ENCODE results near the gene DENND5A. TPM values are rescaled to one million over a fixed set of nuclear protein-coding genes. Genes with fewer than 3 reads are reported as not detected.

DENND5A gene
- total and polyA plus RNA-seq, 9 of the 15 experiments (the other 6 are each of a cell fraction or from before 2014, with no cell fraction given), result 11.7 to 130 (median 46.3) TPM

DNA sequence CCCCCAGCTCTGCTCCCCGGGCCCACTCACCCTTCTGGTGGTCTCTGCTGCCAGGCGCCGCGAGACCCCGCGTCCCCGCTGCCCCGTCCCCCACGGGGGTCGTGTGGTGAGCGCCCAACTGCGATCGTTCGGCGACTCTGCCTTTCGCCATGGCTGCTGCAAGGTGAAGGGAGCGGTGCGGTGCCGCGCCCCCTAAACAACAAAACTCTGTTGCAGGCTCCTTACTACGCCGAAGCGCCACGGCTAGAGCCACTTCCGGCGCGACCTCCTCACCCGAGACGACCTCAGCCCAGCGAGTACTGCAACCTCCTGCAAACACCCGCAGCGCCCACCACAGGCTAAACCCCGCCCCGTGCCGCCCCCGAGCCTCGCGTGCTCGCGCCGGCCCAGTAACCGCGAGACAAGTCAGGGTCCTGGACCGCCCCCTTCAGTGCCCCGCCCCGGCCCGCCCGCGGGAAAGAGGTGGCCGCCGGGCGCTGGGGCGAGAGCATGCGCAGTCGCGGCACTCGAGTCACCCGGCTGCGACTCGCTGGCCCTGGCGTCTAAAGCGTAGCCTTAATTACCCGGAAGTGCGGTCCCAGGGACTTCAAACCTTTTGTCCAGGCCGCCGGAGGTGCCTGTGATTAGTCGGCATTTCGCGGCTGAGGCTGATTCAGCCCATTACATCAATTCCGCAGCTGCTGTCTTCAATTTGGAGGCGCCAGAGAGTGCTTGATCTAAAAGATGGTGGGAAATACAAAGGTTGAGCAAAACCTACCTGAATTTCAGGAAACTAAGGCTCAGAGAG is 49.3 kb upstream of the DENND5A start, which contains the start of gene TMEM41B (continued):
- TF ChIP-seq PKNOX1 (IDR thresholded peaks at IDR 0.05), result peak; percentile 45
- TF ChIP-seq ATF7 (IDR thresholded peaks at IDR 0.05), result peak; percentile 69
- TF ChIP-seq RBBP5 (IDR thresholded peaks at IDR 0.05; ENCODE audit: borderline replicate concordance, insufficient read depth, low read length, poor library complexity, severe bottlenecking), result peak; percentile 93
- peak; percentile 59 for TF ChIP-seq PRPF4 (IDR thresholded peaks at IDR 0.05; ENCODE audit: insufficient read depth, low read depth, low read length, poor library complexity, severe bottlenecking)
- TF ChIP-seq MXI1 (IDR thresholded peaks at IDR 0.05; ENCODE audit: low read depth, low read length), result peak; percentile 53; the same call in 1 of the 2 replicates
- TF ChIP-seq ZNF23 (CRISPR knock-in tag; IDR thresholded peaks at IDR 0.05), result no peak
- no peak for TF ChIP-seq ZNF740 (CRISPR knock-in tag; IDR thresholded peaks at IDR 0.05)
- no peak for TF ChIP-seq ZNF740 (tag; IDR thresholded peaks at IDR 0.05)
- TF ChIP-seq KAT8 (IDR thresholded peaks at IDR 0.05; ENCODE audit: low read depth), result no peak
- TF ChIP-seq THAP12 (CRISPR knock-in tag; IDR thresholded peaks at IDR 0.05), result peak; percentile 72
- TF ChIP-seq NONO (IDR thresholded peaks at IDR 0.05; ENCODE audit: low read depth in 2 of 2, low read length in 1 of 2), result peak in 1 of 2 experiments; percentile 47; a peak in 1 of 4 replicates
- peak; percentile 81 for TF ChIP-seq HNRNPLL (IDR thresholded peaks at IDR 0.05; ENCODE audit: low read depth, low read length, poor library complexity, severe bottlenecking)
- TF ChIP-seq SRF (CRISPR knock-in tag; IDR thresholded peaks at IDR 0.05), result peak in 1 of 2 experiments; percentile 81; a peak in 1 of 4 replicates
- TF ChIP-seq FOSL1 (tag; conservative IDR thresholded peaks at IDR 0.05), result peak; percentile 68
- TF ChIP-seq ZNF57 (CRISPR knock-in tag; IDR thresholded peaks at IDR 0.05), result 0 out of 2 replicates have a peak, but pooled peaks have one; percentile 50
- TF ChIP-seq MIER1 (IDR thresholded peaks at IDR 0.05; ENCODE audit: low read depth), result no peak
- TF ChIP-seq MBD2 (IDR thresholded peaks at IDR 0.05; ENCODE audit: borderline replicate concordance, low read depth), result peak; percentile 51; the same call in 1 of the 2 replicates
- TF ChIP-seq, protein P1, sequence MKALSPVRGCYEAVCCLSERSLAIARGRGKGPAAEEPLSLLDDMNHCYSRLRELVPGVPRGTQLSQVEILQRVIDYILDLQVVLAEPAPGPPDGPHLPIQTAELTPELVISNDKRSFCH (CRISPR knock-in tag; IDR thresholded peaks at IDR 0.05), result no peak
- TF ChIP-seq, protein P1 (tag; IDR thresholded peaks at IDR 0.05), result no peak
- peak; percentile 68; the same call in 1 of the 2 replicates for TF ChIP-seq BACH1 (tag; IDR thresholded peaks at IDR 0.05)
- no peak for TF ChIP-seq ESRRB (CRISPR knock-in tag; IDR thresholded peaks at IDR 0.05; ENCODE audit: borderline replicate concordance)
- TF ChIP-seq KLF10 (CRISPR knock-in tag; IDR thresholded peaks at IDR 0.05), result no peak
